ENCODE data around the gene GALNT16. TPM values are rescaled to one million over a fixed set of nuclear protein-coding genes. Genes with fewer than 3 reads are reported as not detected.
"Not testable (repeated sequence)": the region's sequence is repeated elsewhere in the genome, so short reads cannot be mapped to it uniquely, and the experiment has no call there.

The GALNT16 gene
- polyA plus RNA-seq, 2 donors, result 0.36 to 0.39 TPM

DNA sequence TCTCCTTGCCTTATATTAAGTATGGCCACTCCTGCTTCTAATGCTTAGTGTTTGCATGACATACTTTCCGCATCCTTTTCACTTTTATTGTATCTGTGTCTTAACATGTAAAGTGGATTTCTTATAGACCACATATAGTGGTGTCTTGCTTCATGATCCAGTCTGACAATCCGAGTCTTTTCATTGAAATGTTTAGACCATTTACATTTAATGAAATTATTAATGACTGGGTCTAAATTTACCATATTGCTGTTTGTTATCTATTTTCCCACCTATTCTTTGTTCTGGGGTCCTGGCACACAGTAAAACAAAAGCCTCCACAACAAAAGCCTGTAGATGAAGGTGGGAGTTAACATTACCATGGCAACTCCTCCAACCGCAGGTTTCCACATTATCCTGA lies 115.2 kb downstream of the GALNT16 start:
- Histone ChIP-seq H3K4me3 (ENCODE audit: low read depth in 1 of 2, low read length in 2 of 2) (no peak overlapping the region), H3K36me3 (ENCODE audit: control insufficient read depth in 2 of 2, insufficient read depth in 2 of 2, low read length in 1 of 2) (no peaks in the 10 kb centered on the region), H3K9me3 (ENCODE audit: control insufficient read depth in 2 of 2, insufficient read depth in 1 of 2, low read depth in 1 of 2, low read length in 1 of 2) (no peaks in the 10 kb centered on the region), H3K27me3 (ENCODE audit: control insufficient read depth in 1 of 2, insufficient read depth in 2 of 2, low read length in 2 of 2) (no peaks in the 10 kb centered on the region), H3K27ac (ENCODE audit: low read depth in 2 of 2, low read length in 1 of 2) (no peak overlapping the region), H3K4me1 (ENCODE audit: control insufficient read depth in 2 of 2, insufficient read depth in 2 of 2, low read length in 1 of 2) (no peaks in the 10 kb centered on the region)
- WGBS, 2 donors, result 97 to 98% methylated on average over 3 of the region's 3 CpGs

- no peaks in the 10 kb centered on the region for H3K9me3 ChIP-seq (ENCODE audit: control insufficient read depth in 2 of 2, insufficient read depth in 1 of 2, low read depth in 1 of 2, low read length in 1 of 2)
- H3K4me1 ChIP-seq (ENCODE audit: control insufficient read depth in 2 of 2, insufficient read depth in 2 of 2, low read length in 1 of 2), result no peaks in the 10 kb centered on the region
- no peaks in the 10 kb centered on the region for H3K27me3 ChIP-seq (ENCODE audit: control insufficient read depth in 1 of 2, insufficient read depth in 2 of 2, low read length in 2 of 2)
- no peaks in the 10 kb centered on the region for H3K36me3 ChIP-seq (ENCODE audit: control insufficient read depth in 2 of 2, insufficient read depth in 2 of 2, low read length in 1 of 2)
- no peak overlapping the region for H3K27ac ChIP-seq (ENCODE audit: low read depth in 2 of 2, low read length in 1 of 2)
- WGBS, 2 donors, result 98% methylated on average over 5 of the region's 5 CpGs
- H3K4me3 ChIP-seq (ENCODE audit: low read depth in 1 of 2, low read length in 2 of 2), result no peak overlapping the region
Measured at GRCh38 chr14:69375722-69376121, 115.8 kb downstream of the GALNT16 start.

DNA sequence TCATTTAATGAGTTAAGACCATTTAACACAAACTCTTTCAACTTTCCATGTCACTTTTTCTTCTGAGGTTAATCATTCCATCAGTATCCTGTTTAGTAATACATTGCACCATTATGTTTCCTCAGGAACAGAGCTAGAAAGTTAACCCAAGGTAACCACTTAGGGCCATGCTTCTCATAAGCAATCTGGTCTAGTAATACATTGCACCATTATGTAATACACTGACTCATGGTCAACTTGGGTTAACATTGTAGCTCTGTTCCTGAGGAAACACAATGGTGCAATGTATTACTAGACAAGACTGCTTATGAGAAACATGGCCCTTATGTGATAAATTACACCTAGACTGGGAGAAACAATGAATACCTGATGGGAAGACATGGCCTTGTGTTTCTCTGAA lies 116.5 kb downstream of the GALNT16 start:
- H3K27me3 ChIP-seq (ENCODE audit: control insufficient read depth in 1 of 2, insufficient read depth in 2 of 2, low read length in 2 of 2), result no peaks in the 10 kb centered on the region
- H3K27ac ChIP-seq (ENCODE audit: low read depth in 2 of 2, low read length in 1 of 2), result no peak overlapping the region
- no peaks in the 10 kb centered on the region for H3K9me3 ChIP-seq (ENCODE audit: control insufficient read depth in 2 of 2, insufficient read depth in 1 of 2, low read depth in 1 of 2, low read length in 1 of 2)
- no peaks in the 10 kb centered on the region for H3K4me1 ChIP-seq (ENCODE audit: control insufficient read depth in 2 of 2, insufficient read depth in 2 of 2, low read length in 1 of 2)
- no peak overlapping the region for H3K4me3 ChIP-seq (ENCODE audit: low read depth in 1 of 2, low read length in 2 of 2)
- peaks cover 0 to 2% of the 10 kb centered on the region in 2 donors for H3K36me3 ChIP-seq (ENCODE audit: control insufficient read depth in 2 of 2, insufficient read depth in 2 of 2, low read length in 1 of 2)

DNA sequence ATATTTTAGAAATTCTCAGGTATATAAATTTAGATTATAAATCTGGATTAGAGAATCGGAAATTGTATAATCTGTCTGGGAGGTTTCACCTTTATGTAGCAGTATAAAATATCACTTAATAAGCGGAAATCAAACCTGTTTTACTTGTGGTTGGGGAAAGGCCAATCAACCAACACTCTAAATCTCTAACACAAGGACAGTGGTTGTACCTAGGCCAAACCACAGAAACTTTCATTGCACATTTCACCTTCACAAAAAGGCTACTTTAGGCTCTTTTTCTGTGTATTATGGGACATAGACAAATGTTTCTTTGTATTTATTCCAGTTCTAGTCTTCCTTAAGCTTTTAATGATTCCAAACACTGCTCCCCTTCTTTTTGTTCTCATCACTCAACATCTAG lies 118.3 kb downstream of the GALNT16 start:
- Histone ChIP-seq H3K27me3 (ENCODE audit: control insufficient read depth in 1 of 2, insufficient read depth in 2 of 2, low read length in 2 of 2) (no peaks in the 10 kb centered on the region), H3K27ac (ENCODE audit: low read depth in 2 of 2, low read length in 1 of 2) (no peak overlapping the region), H3K36me3 (ENCODE audit: control insufficient read depth in 2 of 2, insufficient read depth in 2 of 2, low read length in 1 of 2) (peaks cover 0 to 2% of the 10 kb centered on the region in 2 donors), H3K4me1 (ENCODE audit: control insufficient read depth in 2 of 2, insufficient read depth in 2 of 2, low read length in 1 of 2) (no peaks in the 10 kb centered on the region), H3K9me3 (ENCODE audit: control insufficient read depth in 2 of 2, insufficient read depth in 1 of 2, low read depth in 1 of 2, low read length in 1 of 2) (no peaks in the 10 kb centered on the region), H3K4me3 (ENCODE audit: low read depth in 1 of 2, low read length in 2 of 2) (no peak overlapping the region)
- 79% methylated on average over 2 of the region's 2 CpGs for WGBS, 2 donors

GRCh38 chr14:69387311-69387710 lies 127.4 kb downstream of the GALNT16 start:
- WGBS, 2 donors, result 88 to 93% methylated on average over 3 of the region's 3 CpGs
- H3K4me3 ChIP-seq (ENCODE audit: low read depth in 1 of 2, low read length in 2 of 2), result no peak overlapping the region
- no peaks in the 10 kb centered on the region for H3K9me3 ChIP-seq (ENCODE audit: control insufficient read depth in 2 of 2, insufficient read depth in 1 of 2, low read depth in 1 of 2, low read length in 1 of 2)
- H3K4me1 ChIP-seq (ENCODE audit: control insufficient read depth in 2 of 2, insufficient read depth in 2 of 2, low read length in 1 of 2), result no peaks in the 10 kb centered on the region
- H3K36me3 ChIP-seq (ENCODE audit: control insufficient read depth in 2 of 2, insufficient read depth in 2 of 2, low read length in 1 of 2), result peaks cover 0 to 4% of the 10 kb centered on the region in 2 donors
- no peaks in the 10 kb centered on the region for H3K27me3 ChIP-seq (ENCODE audit: control insufficient read depth in 1 of 2, insufficient read depth in 2 of 2, low read length in 2 of 2)
- no peak overlapping the region for H3K27ac ChIP-seq (ENCODE audit: low read depth in 2 of 2, low read length in 1 of 2)

GRCh38 chr14:69391400-69391799 lies 131.4 kb downstream of the GALNT16 start:
- not testable (repeated sequence) for H3K9me3 ChIP-seq (ENCODE audit: control insufficient read depth in 2 of 2, insufficient read depth in 1 of 2, low read depth in 1 of 2, low read length in 1 of 2); H3K4me3 ChIP-seq (ENCODE audit: low read depth in 1 of 2, low read length in 2 of 2); H3K27me3 ChIP-seq (ENCODE audit: control insufficient read depth in 1 of 2, insufficient read depth in 2 of 2, low read length in 2 of 2); H3K27ac ChIP-seq (ENCODE audit: low read depth in 2 of 2, low read length in 1 of 2); H3K4me1 ChIP-seq (ENCODE audit: control insufficient read depth in 2 of 2, insufficient read depth in 2 of 2, low read length in 1 of 2)
- WGBS, 2 donors, result 86 to 90% methylated on average over 8 of the region's 8 CpGs
- peaks cover 7 to 14% of the 10 kb centered on the region in 2 donors for H3K36me3 ChIP-seq (ENCODE audit: control insufficient read depth in 2 of 2, insufficient read depth in 2 of 2, low read length in 1 of 2)

DNA sequence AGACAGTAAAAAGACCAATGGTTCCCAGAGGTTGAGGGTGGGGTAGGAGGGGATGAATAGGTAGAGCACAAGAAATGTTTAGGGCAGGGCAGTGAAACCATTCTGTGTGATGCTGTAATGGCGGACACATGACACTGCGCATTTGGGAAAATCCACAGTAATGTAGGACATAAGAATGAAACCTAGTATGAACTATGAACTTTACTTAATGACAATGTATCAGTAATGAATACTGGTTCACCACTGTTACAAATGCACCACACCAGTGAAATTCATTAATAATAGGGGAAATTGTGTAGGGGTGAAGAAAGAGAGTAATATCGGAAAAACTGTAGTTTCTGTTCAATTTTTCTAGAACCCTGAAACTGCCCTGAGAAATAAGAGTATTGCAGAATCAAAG lies 132.5 kb downstream of the GALNT16 start:
- Histone ChIP-seq H3K27ac (ENCODE audit: low read depth in 2 of 2, low read length in 1 of 2) (no peak overlapping the region), H3K9me3 (ENCODE audit: control insufficient read depth in 2 of 2, insufficient read depth in 1 of 2, low read depth in 1 of 2, low read length in 1 of 2) (no peaks in the 10 kb centered on the region), H3K27me3 (ENCODE audit: control insufficient read depth in 1 of 2, insufficient read depth in 2 of 2, low read length in 2 of 2) (no peaks in the 10 kb centered on the region), H3K4me3 (ENCODE audit: low read depth in 1 of 2, low read length in 2 of 2) (no peak overlapping the region), H3K4me1 (ENCODE audit: control insufficient read depth in 2 of 2, insufficient read depth in 2 of 2, low read length in 1 of 2) (no peaks in the 10 kb centered on the region), H3K36me3 (ENCODE audit: control insufficient read depth in 2 of 2, insufficient read depth in 2 of 2, low read length in 1 of 2) (peaks cover 7 to 14% of the 10 kb centered on the region in 2 donors)
- WGBS, 2 donors, result 92 to 95% methylated on average over 3 of the region's 3 CpGs

GRCh38 chr14:69395929-69396328 lies 136.0 kb downstream of the GALNT16 start:
- Histone ChIP-seq H3K27ac (ENCODE audit: low read depth in 2 of 2, low read length in 1 of 2) (no peak overlapping the region), H3K4me3 (ENCODE audit: low read depth in 1 of 2, low read length in 2 of 2) (no peak overlapping the region), H3K4me1 (ENCODE audit: control insufficient read depth in 2 of 2, insufficient read depth in 2 of 2, low read length in 1 of 2) (peaks cover 3% of the 10 kb centered on the region in 2 donors), H3K9me3 (ENCODE audit: control insufficient read depth in 2 of 2, insufficient read depth in 1 of 2, low read depth in 1 of 2, low read length in 1 of 2) (no peaks in the 10 kb centered on the region), H3K36me3 (ENCODE audit: control insufficient read depth in 2 of 2, insufficient read depth in 2 of 2, low read length in 1 of 2) (peaks cover 7 to 10% of the 10 kb centered on the region in 2 donors), H3K27me3 (ENCODE audit: control insufficient read depth in 1 of 2, insufficient read depth in 2 of 2, low read length in 2 of 2) (no peaks in the 10 kb centered on the region)
- WGBS, 2 donors, result 85 to 88% methylated on average over 4 of the region's 4 CpGs

GRCh38 chr14:69398053-69398817 lies 138.3 kb downstream of the GALNT16 start, which contains the start of the genes ERH and SLC39A9:
ERH (minus strand) TSS chr14:69398299; CDS start chr14:69398233, 66 bp downstream.
SLC39A9 (plus strand) TSS chr14:69398692; CDS start chr14:69399370, 678 bp downstream.
- Histone ChIP-seq H3K9me3 (ENCODE audit: control insufficient read depth in 2 of 2, insufficient read depth in 1 of 2, low read depth in 1 of 2, low read length in 1 of 2) (no peaks in the 10 kb centered on the region), H3K4me3 (ENCODE audit: low read depth in 1 of 2, low read length in 2 of 2) (peak within 1 kb of the TSS; percentile 82 to 85), H3K27me3 (ENCODE audit: control insufficient read depth in 1 of 2, insufficient read depth in 2 of 2, low read length in 2 of 2) (no peaks in the 10 kb centered on the region), H3K4me1 (ENCODE audit: control insufficient read depth in 2 of 2, insufficient read depth in 2 of 2, low read length in 1 of 2) (peaks cover 3 to 5% of the 10 kb centered on the region in 2 donors), H3K27ac (ENCODE audit: low read depth in 2 of 2, low read length in 1 of 2) (peak within 1 kb of the TSS; percentile 90 to 91), H3K36me3 (ENCODE audit: control insufficient read depth in 2 of 2, insufficient read depth in 2 of 2, low read length in 1 of 2) (peaks cover 7 to 8% of the 10 kb centered on the region in 2 donors)
- 0% methylated on average over 53 of the region's 53 CpGs for WGBS, 2 donors

- Histone ChIP-seq H3K27me3 (ENCODE audit: control insufficient read depth in 1 of 2, insufficient read depth in 2 of 2, low read length in 2 of 2) (no peaks in the 10 kb centered on the region), H3K4me3 (ENCODE audit: low read depth in 1 of 2, low read length in 2 of 2) (peak overlapping the region; percentile 82 to 85), H3K36me3 (ENCODE audit: control insufficient read depth in 2 of 2, insufficient read depth in 2 of 2, low read length in 1 of 2) (peaks cover 3 to 4% of the 10 kb centered on the region in 2 donors), H3K9me3 (ENCODE audit: control insufficient read depth in 2 of 2, insufficient read depth in 1 of 2, low read depth in 1 of 2, low read length in 1 of 2) (no peaks in the 10 kb centered on the region), H3K27ac (ENCODE audit: low read depth in 2 of 2, low read length in 1 of 2) (peak overlapping the region; percentile 54 to 91), H3K4me1 (ENCODE audit: control insufficient read depth in 2 of 2, insufficient read depth in 2 of 2, low read length in 1 of 2) (peaks cover 3 to 5% of the 10 kb centered on the region in 2 donors)
- WGBS, 2 donors, result 0 to 1% methylated on average over 18 of the region's 18 CpGs
Measured at GRCh38 chr14:69398818-69399210, 138.9 kb downstream of the GALNT16 start.

Data from esophagus (tissue), 2 donors.